Mesenchymal stem cell (in vitro differentiated cells and primary cell): ENCODE measurements around the gene WARS2.
"Not testable (repeated sequence)": the region's sequence is repeated elsewhere in the genome, so short reads cannot be mapped to it uniquely, and the experiment has no call there.

Experiments
- DNase-seq: peaks from one replicate; pipeline ENCODE4 v3.0.0-alpha.2; 2013
- H2AFZ ChIP-seq: one replicate; pipeline ENCODE4 v1.6.1; 2013; ENCODE audit warnings: low read depth, mild to moderate bottlenecking, control low read depth, inconsistent platforms, low read length, moderate library complexity
- H2AK5ac ChIP-seq: 2 replicates; pipeline ENCODE4 v1.6.1; 2013; ENCODE audit warnings: low read length, moderate library complexity, mild to moderate bottlenecking, inconsistent platforms; ENCODE audit not compliant: severe bottlenecking
- H2BK120ac ChIP-seq: one replicate; pipeline ENCODE4 v1.6.1; 2013; ENCODE audit warnings: low read depth, mild to moderate bottlenecking, inconsistent platforms, low read length, moderate library complexity
- H2BK12ac ChIP-seq, 2 experiments: one replicate each; pipeline ENCODE4 v1.6.1; 2013; ENCODE audit warnings: inconsistent platforms in 2 of 2, low read length in 2 of 2, mild to moderate bottlenecking in 2 of 2, moderate library complexity in 2 of 2, control low read depth in 1 of 2
- H2BK15ac ChIP-seq: one replicate; pipeline ENCODE4 v1.6.1; 2013; ENCODE audit warnings: mild to moderate bottlenecking, low read depth, inconsistent platforms; ENCODE audit not compliant: poor library complexity, severe bottlenecking
- H2BK5ac ChIP-seq: 2 replicates; pipeline ENCODE4 v1.6.1; 2013; ENCODE audit warnings: low read depth, mild to moderate bottlenecking, low read length, control low read depth, inconsistent platforms; ENCODE audit not compliant: poor library complexity, severe bottlenecking
- H3K14ac ChIP-seq, 2 experiments: one replicate each; pipeline ENCODE4 v1.6.1; 2013; ENCODE audit warnings: inconsistent platforms in 2 of 2, low read length in 2 of 2, control low read depth in 1 of 2, mild to moderate bottlenecking in 1 of 2, moderate library complexity in 1 of 2
- H3K18ac ChIP-seq, 2 experiments: one replicate each; pipeline ENCODE4 v1.6.1; 2013; ENCODE audit warnings: inconsistent platforms in 2 of 2, low read length in 2 of 2, control low read depth in 1 of 2, low read depth in 1 of 2, mild to moderate bottlenecking in 1 of 2
- H3K23ac ChIP-seq, 2 experiments: one replicate each; pipeline ENCODE4 v1.6.1; 2013; ENCODE audit warnings: inconsistent platforms in 2 of 2, low read length in 2 of 2, mild to moderate bottlenecking in 2 of 2, moderate library complexity in 2 of 2, control low read depth in 1 of 2
- H3K27ac ChIP-seq: 2 replicates; pipeline ENCODE4 v1.5.1; 2013; ENCODE audit warnings: mild to moderate bottlenecking, moderate library complexity, low read length, control low read depth, inconsistent platforms; ENCODE audit not compliant: poor library complexity, severe bottlenecking
- H3K27me3 ChIP-seq, 2 experiments: 2 replicates each; pipeline versions ENCODE4 v1.6.1 to v1.7.0; 2013; ENCODE audit warnings: low read length in 2 of 2, mild to moderate bottlenecking in 2 of 2, moderate library complexity in 2 of 2, control low read depth in 1 of 2, inconsistent platforms in 1 of 2; ENCODE audit not compliant: control insufficient read depth in 1 of 2, insufficient read depth in 1 of 2
- H3K36me3 ChIP-seq, 2 experiments: 2 replicates each; pipeline versions ENCODE4 v1.6.1 to v1.7.0; 2013; ENCODE audit warnings: low read length in 2 of 2, control low read depth in 1 of 2, inconsistent platforms in 1 of 2, low read depth in 1 of 2, mild to moderate bottlenecking in 1 of 2; ENCODE audit not compliant: insufficient read depth in 2 of 2, control insufficient read depth in 1 of 2
- H3K4ac ChIP-seq, 2 experiments: one replicate each; pipeline ENCODE4 v1.6.1; 2013; ENCODE audit warnings: inconsistent platforms in 2 of 2, low read length in 2 of 2, mild to moderate bottlenecking in 2 of 2, moderate library complexity in 2 of 2, control low read depth in 1 of 2, low read depth in 1 of 2
- H3K4me1 ChIP-seq: 2 replicates; pipeline ENCODE4 v1.6.1; 2013; ENCODE audit warnings: low read depth, low read length, control low read depth; ENCODE audit not compliant: control insufficient read depth, insufficient read depth
- H3K4me2 ChIP-seq: 2 replicates; pipeline ENCODE4 v1.6.1; 2013; ENCODE audit warnings: low read length, mild to moderate bottlenecking, inconsistent platforms; ENCODE audit not compliant: poor library complexity, severe bottlenecking
- H3K4me3 ChIP-seq, 2 experiments: 2 replicates each; pipeline versions ENCODE4 v1.5.1 to v1.7.0; 2013; ENCODE audit warnings: low read length in 2 of 2, mild to moderate bottlenecking in 2 of 2, control low read depth in 1 of 2, low read depth in 1 of 2; ENCODE audit not compliant: insufficient read depth in 1 of 2
- H3K79me1 ChIP-seq: replicated peaks from 2 replicates; pipeline ENCODE4 v1.6.1; 2013; ENCODE audit warnings: mild to moderate bottlenecking, control low read depth, low read length, inconsistent platforms; ENCODE audit not compliant: poor library complexity, severe bottlenecking
- H3K9ac ChIP-seq: 2 replicates; pipeline ENCODE4 v1.7.0; 2013; ENCODE audit warnings: mild to moderate bottlenecking, low read length, moderate library complexity
- H3K9me3 ChIP-seq: 2 replicates; pipeline ENCODE4 v1.7.0; 2013; ENCODE audit warnings: mild to moderate bottlenecking, low read length; ENCODE audit not compliant: control insufficient read depth
- H4K8ac ChIP-seq: one replicate; pipeline ENCODE4 v1.6.1; 2013; ENCODE audit warnings: inconsistent platforms, mild to moderate bottlenecking, low read length, moderate library complexity
- H4K91ac ChIP-seq: one replicate; pipeline ENCODE4 v1.6.1; 2013; ENCODE audit warnings: mild to moderate bottlenecking, low read length, inconsistent platforms
- WGBS: methylation state at CpG from one replicate; pipeline ENCODE4 v1.1.7; 2013; ENCODE audit warnings: mixed read lengths; 5-methylcytosine and 5-hydroxymethylcytosine counted together

Gene WARS2

GRCh38 chr1:119184972-119185371 lies 44.5 kb upstream of the WARS2 start:
- no peak overlapping the region for H3K14ac ChIP-seq
- H2AK5ac ChIP-seq: no peak overlapping the region
- H3K4me1 ChIP-seq: peaks cover 1% of the 10 kb centered on the region
- H3K4me2 ChIP-seq: no peak overlapping the region
- H2BK5ac ChIP-seq: no peak overlapping the region
- no peak overlapping the region for H4K8ac ChIP-seq
- peaks cover 0 to 4% of the 10 kb centered on the region in 2 experiments for H3K36me3 ChIP-seq
- WGBS: no CpG with 5 or more reads among the region's 1 CpG
- H3K4ac ChIP-seq: no peak overlapping the region
- H3K23ac ChIP-seq: no peak overlapping the region
- H3K4me3 ChIP-seq: no peak overlapping the region
- no peak overlapping the region for H3K18ac ChIP-seq
- H2AFZ ChIP-seq: no peak overlapping the region
- H3K9ac ChIP-seq: no peak overlapping the region
- no peak overlapping the region for H4K91ac ChIP-seq
- H3K27me3 ChIP-seq: no peaks in the 10 kb centered on the region
- H3K79me1 ChIP-seq: no peaks in the 10 kb centered on the region
- no peak overlapping the region for H2BK120ac ChIP-seq
- H2BK15ac ChIP-seq: no peak overlapping the region
- no peak overlapping the region for H2BK12ac ChIP-seq
- no peak overlapping the region for H3K27ac ChIP-seq
- peaks cover 13% of the 10 kb centered on the region for H3K9me3 ChIP-seq
- DNase-seq: no peak

GRCh38 chr1:119181218-119181617 lies 40.8 kb upstream of the WARS2 start:
- no peaks in the 10 kb centered on the region for H3K27me3 ChIP-seq
- peaks cover 1% of the 10 kb centered on the region for H3K4me1 ChIP-seq
- DNase-seq: no peak
- no peak overlapping the region for H4K91ac ChIP-seq
- no peak overlapping the region for H2BK15ac ChIP-seq
- peaks cover 10 to 16% of the 10 kb centered on the region in 2 experiments for H3K36me3 ChIP-seq
- no peak overlapping the region for H2BK120ac ChIP-seq
- H3K27ac ChIP-seq: no peak overlapping the region
- no peak overlapping the region for H3K4ac ChIP-seq
- no peak overlapping the region for H3K4me2 ChIP-seq
- WGBS: 96% methylated on average over 2 of the region's 3 CpGs
- H2BK12ac ChIP-seq: no peak overlapping the region
- no peaks in the 10 kb centered on the region for H3K79me1 ChIP-seq
- H3K4me3 ChIP-seq: no peak overlapping the region
- H2BK5ac ChIP-seq: no peak overlapping the region
- H2AFZ ChIP-seq: no peak overlapping the region
- H3K23ac ChIP-seq: no peak overlapping the region
- no peak overlapping the region for H3K14ac ChIP-seq
- peaks cover 1% of the 10 kb centered on the region for H3K9me3 ChIP-seq
- H4K8ac ChIP-seq: no peak overlapping the region
- no peak overlapping the region for H3K18ac ChIP-seq
- H3K9ac ChIP-seq: no peak overlapping the region
- H2AK5ac ChIP-seq: no peak overlapping the region

GRCh38 chr1:119179051-119179450 lies 38.6 kb upstream of the WARS2 start:
- no peak for DNase-seq

GRCh38 chr1:119172927-119173326 lies 32.5 kb upstream of the WARS2 start:
- H2BK120ac ChIP-seq, H3K4ac ChIP-seq, H2AFZ ChIP-seq, H3K36me3 ChIP-seq, H3K4me2 ChIP-seq, H3K23ac ChIP-seq, H3K18ac ChIP-seq, H3K4me3 ChIP-seq, H3K9me3 ChIP-seq, H2BK15ac ChIP-seq, H3K27ac ChIP-seq, H3K27me3 ChIP-seq, H4K8ac ChIP-seq, H3K79me1 ChIP-seq, H3K4me1 ChIP-seq, DNase-seq, H3K14ac ChIP-seq, H2BK12ac ChIP-seq, H3K9ac ChIP-seq, H2BK5ac ChIP-seq, H4K91ac ChIP-seq, H2AK5ac ChIP-seq: not testable (repeated sequence)
- 85% methylated on average over 10 of the region's 10 CpGs for WGBS

More at GRCh38 chr1:119179051-119179450, 38.6 kb upstream of the WARS2 start:
- 91% methylated on average over 22 of the region's 22 CpGs for WGBS
- H3K9ac ChIP-seq: no peak overlapping the region
- no peak overlapping the region for H2BK12ac ChIP-seq
- H3K36me3 ChIP-seq: peaks cover 10 to 16% of the 10 kb centered on the region in 2 experiments
- no peak overlapping the region for H2BK5ac ChIP-seq
- no peak overlapping the region for H2BK15ac ChIP-seq
- H3K4ac ChIP-seq: no peak overlapping the region
- no peak overlapping the region for H2AK5ac ChIP-seq
- H3K4me1 ChIP-seq: peaks cover 1% of the 10 kb centered on the region
- no peak overlapping the region for H4K91ac ChIP-seq
- H3K27ac ChIP-seq: no peak overlapping the region
- no peak overlapping the region for H3K23ac ChIP-seq
- H4K8ac ChIP-seq: no peak overlapping the region
- H2BK120ac ChIP-seq: no peak overlapping the region
- no peak overlapping the region for H2AFZ ChIP-seq
- no peaks in the 10 kb centered on the region for H3K9me3 ChIP-seq
- H3K14ac ChIP-seq: no peak overlapping the region
- H3K4me2 ChIP-seq: no peak overlapping the region
- H3K27me3 ChIP-seq: no peaks in the 10 kb centered on the region
- no peak overlapping the region for H3K4me3 ChIP-seq
- no peak overlapping the region for H3K18ac ChIP-seq
- no peaks in the 10 kb centered on the region for H3K79me1 ChIP-seq
